ENCODE measurements around the gene MAP3K15. TPM values are rescaled to one million over a fixed set of nuclear protein-coding genes. Genes with fewer than 3 reads are reported as not detected.

Gene MAP3K15
- total and polyA plus RNA-seq, 2 experiments from 2014 or later: not detected

GRCh38 chrX:19541196-19541595 lies 25.9 kb upstream of the MAP3K15 start:
- in situ Hi-C loops (cut with MboI): no loop called here

DNA sequence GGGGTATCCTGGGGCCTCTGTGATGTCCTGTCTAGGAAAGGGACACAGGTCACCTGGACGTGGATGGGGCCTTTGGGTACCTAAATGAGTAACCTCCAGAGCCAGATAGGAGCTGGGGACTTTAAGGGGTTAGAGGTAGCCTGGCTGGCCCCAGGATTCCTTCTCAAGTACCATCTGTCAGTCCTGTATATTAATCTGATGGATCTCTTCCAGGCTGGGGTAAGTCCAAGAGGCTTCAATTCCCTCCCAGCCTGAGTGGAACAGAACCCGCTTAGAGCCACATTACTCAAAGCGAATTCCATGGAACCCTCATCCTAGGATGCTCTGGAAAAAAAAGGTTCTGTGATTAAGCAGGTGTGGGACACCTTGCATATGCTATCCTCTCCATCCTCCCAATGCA lies 24.8 kb upstream of the MAP3K15 start:
- no peak overlapping the region for H3K9ac ChIP-seq
- TF ChIP-seq EZH2phosphoT487 (IDR thresholded peaks at IDR 0.05; ENCODE audit: insufficient read depth, low read depth): no peak
- TF ChIP-seq EZH2 (IDR thresholded peaks at IDR 0.05; ENCODE audit: insufficient read depth, poor library complexity, severe bottlenecking): no peak
- WGBS, 2 experiments (ENCODE audit: low coverage in 1 of 2, low lambda C conversion rate in 2 of 2, missing lambda C conversion rate in 2 of 2): 62 to 67% methylated on average over 2 to 3 of the region's 3 CpGs
- no peaks in the 10 kb centered on the region for H3K27me3 ChIP-seq (replicated peaks; ENCODE audit: insufficient read depth)
- H3K9me2 ChIP-seq (ENCODE audit: insufficient read depth): no peaks in the 10 kb centered on the region
- H2AFZ ChIP-seq: no peak overlapping the region
- no peaks in the 10 kb centered on the region for H3F3A ChIP-seq (ENCODE audit: insufficient read depth)
- H3K36me3 ChIP-seq (ENCODE audit: low read depth): no peaks in the 10 kb centered on the region
- H3K27ac ChIP-seq: no peak overlapping the region
- no peaks in the 10 kb centered on the region for H3K4me1 ChIP-seq (ENCODE audit: insufficient read depth)
- DNase-seq: no peak
- no peaks in the 10 kb centered on the region for H4K20me1 ChIP-seq (ENCODE audit: insufficient read depth)
- in situ Hi-C loops (cut with MboI): no loop called here
- H3K79me2 ChIP-seq (ENCODE audit: insufficient read depth): no peaks in the 10 kb centered on the region
- H3K9me3 ChIP-seq (ENCODE audit: low read depth): no peaks in the 10 kb centered on the region
- H3K4me3 ChIP-seq: no peak overlapping the region
- H3K4me2 ChIP-seq (ENCODE audit: unreplicated experiment): no peak overlapping the region

More at GRCh38 chrX:19541196-19541595, 25.9 kb upstream of the MAP3K15 start:
- Histone ChIP-seq H3K4me2 (ENCODE audit: unreplicated experiment) (no peak overlapping the region), H3F3A (ENCODE audit: insufficient read depth) (no peaks in the 10 kb centered on the region), H3K36me3 (ENCODE audit: low read depth) (no peaks in the 10 kb centered on the region), H3K9ac (no peak overlapping the region), H4K20me1 (ENCODE audit: insufficient read depth) (no peaks in the 10 kb centered on the region), H3K27ac (no peak overlapping the region), H3K4me3 (no peak overlapping the region), H3K27me3 (replicated peaks; ENCODE audit: insufficient read depth) (no peaks in the 10 kb centered on the region), H3K79me2 (ENCODE audit: insufficient read depth) (no peaks in the 10 kb centered on the region), H2AFZ (no peak overlapping the region), H3K9me2 (ENCODE audit: insufficient read depth) (no peaks in the 10 kb centered on the region), H3K9me3 (ENCODE audit: low read depth) (no peaks in the 10 kb centered on the region), H3K4me1 (ENCODE audit: insufficient read depth) (no peaks in the 10 kb centered on the region)
- TF ChIP-seq EZH2 (IDR thresholded peaks at IDR 0.05; ENCODE audit: insufficient read depth, poor library complexity, severe bottlenecking) (no peak), EZH2phosphoT487 (IDR thresholded peaks at IDR 0.05; ENCODE audit: insufficient read depth, low read depth) (no peak)
- 90 to 97% methylated on average over 2 to 3 of the region's 3 CpGs for WGBS, 2 experiments (ENCODE audit: low coverage in 1 of 2, low lambda C conversion rate in 2 of 2, missing lambda C conversion rate in 2 of 2)
- DNase-seq: no peak

DNA sequence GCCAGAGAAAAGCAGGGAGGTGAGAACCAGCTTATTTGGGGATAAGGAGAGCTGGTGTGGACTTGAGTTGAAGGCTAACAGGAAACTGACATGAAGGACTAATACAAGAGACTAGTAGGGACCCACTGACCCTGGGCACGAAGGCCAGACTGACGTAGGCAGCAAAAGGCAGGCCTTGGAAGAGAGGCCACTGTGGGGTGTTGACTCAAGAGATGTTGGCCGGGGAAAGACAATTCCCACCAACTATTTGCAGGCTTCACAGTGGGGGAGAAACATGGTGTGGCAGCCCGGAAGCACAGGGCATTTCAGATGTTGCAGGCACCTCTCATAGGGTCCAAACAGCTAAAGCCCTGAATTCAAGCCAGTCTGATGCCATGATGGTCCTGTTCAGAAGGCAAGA lies 24.4 kb upstream of the MAP3K15 start:
- H3K36me3 ChIP-seq (ENCODE audit: low read depth): no peaks in the 10 kb centered on the region
- TF ChIP-seq EZH2phosphoT487 (IDR thresholded peaks at IDR 0.05; ENCODE audit: insufficient read depth, low read depth): no peak
- no peak for TF ChIP-seq EZH2 (IDR thresholded peaks at IDR 0.05; ENCODE audit: insufficient read depth, poor library complexity, severe bottlenecking)
- in situ Hi-C loops (cut with MboI): no loop called here

GRCh38 chrX:19535476-19535875 lies 20.2 kb upstream of the MAP3K15 start:
- peak; percentile 56 for DNase-seq
- TF ChIP-seq EZH2phosphoT487 (IDR thresholded peaks at IDR 0.05; ENCODE audit: insufficient read depth, low read depth) (no peak), EZH2 (IDR thresholded peaks at IDR 0.05; ENCODE audit: insufficient read depth, poor library complexity, severe bottlenecking) (no peak)
- no peaks in the 10 kb centered on the region for H4K20me1 ChIP-seq (ENCODE audit: insufficient read depth)
- no peaks in the 10 kb centered on the region for H3K79me2 ChIP-seq (ENCODE audit: insufficient read depth)
- no peak overlapping the region for H2AFZ ChIP-seq
- H3K9me3 ChIP-seq (ENCODE audit: low read depth): no peaks in the 10 kb centered on the region
- H3K9ac ChIP-seq: no peak overlapping the region
- H3K4me1 ChIP-seq (ENCODE audit: insufficient read depth): no peaks in the 10 kb centered on the region
- no peak overlapping the region for H3K4me2 ChIP-seq (ENCODE audit: unreplicated experiment)
- H3K4me3 ChIP-seq: no peak overlapping the region
- H3F3A ChIP-seq (ENCODE audit: insufficient read depth): no peaks in the 10 kb centered on the region
- no peaks in the 10 kb centered on the region for H3K27me3 ChIP-seq (replicated peaks; ENCODE audit: insufficient read depth)
- H3K9me2 ChIP-seq (ENCODE audit: insufficient read depth): no peaks in the 10 kb centered on the region
- WGBS, 2 experiments (ENCODE audit: low coverage in 1 of 2, low lambda C conversion rate in 2 of 2, missing lambda C conversion rate in 2 of 2): 71 to 75% methylated on average over 2 of the region's 2 CpGs
- H3K27ac ChIP-seq: no peak overlapping the region
- H3K36me3 ChIP-seq (ENCODE audit: low read depth): no peaks in the 10 kb centered on the region
- in situ Hi-C loops (cut with MboI): no loop called here

More for the DNA sequence above, 24.4 kb upstream of the MAP3K15 start:
- Histone ChIP-seq H3K79me2 (ENCODE audit: insufficient read depth) (no peaks in the 10 kb centered on the region), H3K4me2 (ENCODE audit: unreplicated experiment) (no peak overlapping the region), H3K9me2 (ENCODE audit: insufficient read depth) (no peaks in the 10 kb centered on the region), H3F3A (ENCODE audit: insufficient read depth) (no peaks in the 10 kb centered on the region), H3K27ac (no peak overlapping the region), H3K4me1 (ENCODE audit: insufficient read depth) (no peaks in the 10 kb centered on the region), H3K4me3 (no peak overlapping the region), H4K20me1 (ENCODE audit: insufficient read depth) (no peaks in the 10 kb centered on the region), H2AFZ (no peak overlapping the region), H3K27me3 (replicated peaks; ENCODE audit: insufficient read depth) (no peaks in the 10 kb centered on the region), H3K9ac (no peak overlapping the region), H3K9me3 (ENCODE audit: low read depth) (no peaks in the 10 kb centered on the region)
- no peak for DNase-seq
- WGBS, 2 experiments (ENCODE audit: low coverage in 1 of 2, low lambda C conversion rate in 2 of 2, missing lambda C conversion rate in 2 of 2): 71 to 72% methylated on average over 4 of the region's 4 CpGs

GRCh38 chrX:19532709-19533108 lies 17.4 kb upstream of the MAP3K15 start:
- H3F3A ChIP-seq (ENCODE audit: insufficient read depth): no peaks in the 10 kb centered on the region

More at GRCh38 chrX:19532709-19533108, 17.4 kb upstream of the MAP3K15 start:
- H3K27ac ChIP-seq: no peak overlapping the region
- in situ Hi-C loops (cut with MboI): no loop called here
- H3K9me3 ChIP-seq (ENCODE audit: low read depth): no peaks in the 10 kb centered on the region
- no peak overlapping the region for H3K4me3 ChIP-seq
- no peaks in the 10 kb centered on the region for H3K36me3 ChIP-seq (ENCODE audit: low read depth)
- H4K20me1 ChIP-seq (ENCODE audit: insufficient read depth): no peaks in the 10 kb centered on the region
- TF ChIP-seq EZH2 (IDR thresholded peaks at IDR 0.05; ENCODE audit: insufficient read depth, poor library complexity, severe bottlenecking): no peak
- TF ChIP-seq EZH2phosphoT487 (IDR thresholded peaks at IDR 0.05; ENCODE audit: insufficient read depth, low read depth): no peak
- 96 to 98% methylated on average over 7 to 8 of the region's 8 CpGs for WGBS, 2 experiments (ENCODE audit: low coverage in 1 of 2, low lambda C conversion rate in 2 of 2, missing lambda C conversion rate in 2 of 2)
- H3K4me2 ChIP-seq (ENCODE audit: unreplicated experiment): no peak overlapping the region
- no peaks in the 10 kb centered on the region for H3K9me2 ChIP-seq (ENCODE audit: insufficient read depth)
- H3K79me2 ChIP-seq (ENCODE audit: insufficient read depth): no peaks in the 10 kb centered on the region
- H3K4me1 ChIP-seq (ENCODE audit: insufficient read depth): no peaks in the 10 kb centered on the region
- H3K27me3 ChIP-seq (replicated peaks; ENCODE audit: insufficient read depth): no peaks in the 10 kb centered on the region
- no peak overlapping the region for H2AFZ ChIP-seq
- DNase-seq: no peak
- no peak overlapping the region for H3K9ac ChIP-seq

Data from GM23248 (cell line).